Activated B cell treated with CpG ODN at 0.5 μM for 24 hours (primary cell): ENCODE data around the gene CRB3. TPM values are rescaled to one million over a fixed set of nuclear protein-coding genes. Genes with fewer than 3 reads are reported as not detected.

Experiments used
- ATAC-seq: fragments of 200-7000 bp; cut with Tn5 transposase; one replicate; pipeline ENCODE4 v1.10.0; 2021; ENCODE audit warnings: low read depth, mild to moderate bottlenecking, moderate library complexity
- CTCF ChIA-PET: fragments of 350-600 bp; sonication (Branson Sonifier 250); formaldehyde crosslinking; loops from one replicate; lab custom pipeline; 2021; ENCODE audit warnings: antibody characterized with exemption; lab: Charles Lee
- POLR2A ChIA-PET: fragments of 350-600 bp; sonication (Branson Sonifier 250); formaldehyde crosslinking; loops from one replicate; lab custom pipeline; 2021; ENCODE audit warnings: antibody characterized with exemption; lab: Charles Lee
- DNase-seq: peaks from one replicate; pipeline ENCODE4 v3.0.0; 2022
- H3K27ac Mint-ChIP-seq: one replicate; pipeline ENCODE4 v1.8.0; 2020; ENCODE audit warnings: mixed read lengths
- H3K27me3 Mint-ChIP-seq: one replicate; pipeline ENCODE4 v1.8.0; 2021; ENCODE audit warnings: mixed read lengths
- H3K36me3 Mint-ChIP-seq: one replicate; pipeline ENCODE4 v1.8.0; 2021; ENCODE audit warnings: low read depth, mixed read lengths
- H3K4me1 Mint-ChIP-seq: one replicate; pipeline ENCODE4 v1.8.0; 2021; ENCODE audit warnings: mixed read lengths
- H3K4me3 Mint-ChIP-seq: one replicate; pipeline ENCODE4 v1.8.0; 2020; ENCODE audit warnings: mild to moderate bottlenecking, mixed read lengths
- H3K9me3 Mint-ChIP-seq: one replicate; pipeline ENCODE4 v1.8.0; 2020; ENCODE audit warnings: mixed read lengths
- CTCF ChIP-seq: fragments of 200-600 bp; IDR thresholded peaks from one replicate; pipeline ENCODE4 v1.8.0; 2022; ENCODE audit warnings: antibody characterized with exemption, mild to moderate bottlenecking
- intact Hi-C: fragments of 100-400 bp; cut with micrococcal nuclease; formaldehyde crosslinking; loops from one replicate; pipeline ENCODE4 v1.15.1; 2024
- total RNA-seq: library from RNA; stranded (reverse); gene quantifications from 2 replicates; pipeline ENCODE4 v1.2.3, GENCODE V29; 2022

The CRB3 gene
- total RNA-seq, 1 donor from 2014 or later: 8.4 TPM

- H3K27ac Mint-ChIP-seq: no peak overlapping the region
- POLR2A ChIA-PET: interaction anchor here (0.6 to 2.8 kb wide), 2 partner anchors 10 to 19 kb away, joined by 4 to 18 read pairs; partner anchors contain the start of gene DENND1C
Measured at GRCh38 chr19:6491802-6492592, 27.9 kb downstream of the CRB3 start.

GRCh38 chr19:6494438-6495036, 30.5 kb downstream of the CRB3 start:
- CTCF ChIA-PET: no interaction called here
- Mint-ChIP-seq H3K27ac (no peak overlapping the region), H3K27me3 (no peaks in the 10 kb centered on the region), H3K4me1 (peaks cover 8% of the 10 kb centered on the region), H3K4me3 (no peak overlapping the region), H3K36me3 (peaks cover 5% of the 10 kb centered on the region), H3K9me3 (no peaks in the 10 kb centered on the region)
- ATAC-seq (no peak), DNase-seq (no peak)
- no peak for TF ChIP-seq CTCF
- intact Hi-C loops: no loop called here
- POLR2A ChIA-PET: no interaction called here

More at GRCh38 chr19:6491802-6492592, 27.9 kb downstream of the CRB3 start:
- CTCF ChIA-PET: interaction anchor here (1.3 kb wide), 1 partner anchor 10 kb away, joined by 3 read pairs; the partner anchor contains the start of gene DENND1C
- intact Hi-C loops: no loop called here
- Mint-ChIP-seq H3K4me1 (peaks cover 13% of the 10 kb centered on the region), H3K4me3 (no peak overlapping the region), H3K27me3 (no peaks in the 10 kb centered on the region), H3K9me3 (no peaks in the 10 kb centered on the region), H3K36me3 (peaks cover 5% of the 10 kb centered on the region)
- no peak for ATAC-seq
- no peak for TF ChIP-seq CTCF
- DNase-seq: no peak

GRCh38 chr19:6495947-6496346, 31.9 kb downstream of the CRB3 start:
- intact Hi-C loops: no loop called here
- H3K36me3 Mint-ChIP-seq: peaks cover 5% of the 10 kb centered on the region
- no peak overlapping the region for H3K27ac Mint-ChIP-seq
- H3K4me1 Mint-ChIP-seq: peaks cover 3% of the 10 kb centered on the region
- H3K9me3 Mint-ChIP-seq: no peaks in the 10 kb centered on the region
- DNase-seq (no peak), ATAC-seq (no peak)
- H3K27me3 Mint-ChIP-seq: no peaks in the 10 kb centered on the region
- ChIA-PET POLR2A (no interaction called here), CTCF (no interaction called here)
- TF ChIP-seq CTCF: no peak
- no peak overlapping the region for H3K4me3 Mint-ChIP-seq

- Mint-ChIP-seq H3K36me3 (peaks cover 5% of the 10 kb centered on the region), H3K27ac (no peak overlapping the region), H3K4me3 (no peak overlapping the region), H3K27me3 (peaks cover 3% of the 10 kb centered on the region), H3K9me3 (no peaks in the 10 kb centered on the region), H3K4me1 (peaks cover 12% of the 10 kb centered on the region)
- intact Hi-C loops: no loop called here
- ATAC-seq (no peak), DNase-seq (no peak)
- POLR2A ChIA-PET: no interaction called here
- CTCF ChIA-PET: no interaction called here
- TF ChIP-seq CTCF: no peak
Measured at GRCh38 chr19:6498294-6499036, 34.4 kb downstream of the CRB3 start.
